Keratinocyte (primary cell): ENCODE results near the gene SH2D2A. TPM values are rescaled to one million over a fixed set of nuclear protein-coding genes. Genes with fewer than 3 reads are reported as not detected.

Experiments
- DNase-seq: peaks from one replicate; pipeline ENCODE4 v3.0.0-alpha.2; 2011; ENCODE audit warnings: low read depth, missing footprints, low spot score
- FAIRE-seq: peaks from 2 replicates; lab custom pipeline; 2011; peaks lifted over from hg19 to GRCh38; lab: Jason Lieb, UNC
- H2AFZ ChIP-seq: 2 replicates; pipeline ENCODE4 v1.6.0; 2012; ENCODE audit warnings: low read length, control low read depth, inconsistent platforms; ENCODE audit not compliant: control insufficient read depth
- H3K27ac ChIP-seq: 2 replicates; pipeline ENCODE4 v1.5.1; 2011; ENCODE audit warnings: low read length; ENCODE audit not compliant: control insufficient read depth, insufficient read depth
- H3K27me3 ChIP-seq: 3 replicates; pipeline ENCODE4 v1.6.0; 2011; ENCODE audit warnings: low read length; ENCODE audit not compliant: control insufficient read depth, insufficient read depth; ENCODE audit errors: extremely low read depth
- H3K36me3 ChIP-seq, 2 experiments: 2 replicates in 1 of 2; 3 replicates in 1 of 2; pipeline ENCODE4 v1.5.1; 2011; ENCODE audit warnings: low read length in 2 of 2, mild to moderate bottlenecking in 1 of 2; ENCODE audit not compliant: control insufficient read depth in 2 of 2, insufficient read depth in 2 of 2; ENCODE audit errors: extremely low read depth in 1 of 2
- H3K4me1 ChIP-seq: 3 replicates; pipeline ENCODE4 v1.5.1; 2011; ENCODE audit warnings: low read length; ENCODE audit not compliant: control insufficient read depth, insufficient read depth; ENCODE audit errors: extremely low read depth
- H3K4me2 ChIP-seq: 3 replicates; pipeline ENCODE4 v1.6.0; 2011; ENCODE audit warnings: low read depth, low read length; ENCODE audit not compliant: control insufficient read depth, insufficient read depth; ENCODE audit errors: extremely low read depth
- H3K4me3 ChIP-seq, 3 experiments: fragments of 200-600 bp in 1 of 3; sonication (generic) in 1 of 3; 2 replicates in 2 of 3; 3 replicates in 1 of 3; pipeline ENCODE4 v1.5.1; 2011 to 2016; ENCODE audit warnings: low read length in 3 of 3, mild to moderate bottlenecking in 3 of 3, control low read depth in 2 of 3, inconsistent platforms in 1 of 3, low read depth in 1 of 3, mixed read lengths in 1 of 3, mixed run types in 1 of 3, moderate library complexity in 1 of 3; ENCODE audit not compliant: control insufficient read depth in 2 of 3, insufficient read depth in 2 of 3; ENCODE audit errors: extremely low read depth in 1 of 3
- H3K79me2 ChIP-seq: 2 replicates; pipeline ENCODE4 v1.6.0; 2012; ENCODE audit warnings: low read length; ENCODE audit not compliant: control insufficient read depth, insufficient read depth
- H3K9ac ChIP-seq: 3 replicates; pipeline ENCODE4 v1.6.0; 2011; ENCODE audit warnings: low read length; ENCODE audit not compliant: control insufficient read depth, insufficient read depth; ENCODE audit errors: extremely low read depth
- H3K9me1 ChIP-seq: 3 replicates; pipeline ENCODE4 v1.6.0; 2011; ENCODE audit warnings: low read length; ENCODE audit not compliant: control insufficient read depth, insufficient read depth; ENCODE audit errors: extremely low read depth
- H3K9me3 ChIP-seq: 2 replicates; pipeline ENCODE4 v1.5.1; 2012; ENCODE audit warnings: low read depth, low read length; ENCODE audit not compliant: control insufficient read depth
- H4K20me1 ChIP-seq: 3 replicates; pipeline ENCODE4 v1.6.0; 2011; ENCODE audit warnings: low read length; ENCODE audit not compliant: control insufficient read depth, insufficient read depth; ENCODE audit errors: extremely low read depth
- CTCF ChIP-seq, 3 experiments: IDR thresholded peaks in 1 of 3; conservative IDR thresholded peaks in 1 of 3; optimal IDR thresholded peaks in 1 of 3; 2 replicates in 2 of 3; 3 replicates in 1 of 3; pipeline versions ENCODE3 to v1.5.1; 2011; ENCODE audit warnings: low read length in 3 of 3, mild to moderate bottlenecking in 3 of 3, moderate library complexity in 2 of 3, control low read depth in 1 of 3, inconsistent platforms in 1 of 3; ENCODE audit not compliant: insufficient read depth in 2 of 3; ENCODE audit errors: extremely low read depth in 1 of 3
- EZH2 ChIP-seq: IDR thresholded peaks from one replicate; pipeline ENCODE4 v1.6.1; 2012; ENCODE audit warnings: inconsistent platforms, mild to moderate bottlenecking, low read length, moderate library complexity
- dilution Hi-C: fragments of 300-500 bp; cut with MboI; formaldehyde crosslinking; loops from one replicate; pipeline ENCODE4 v1.7.0; 2020; ENCODE audit warnings: low sequenced_read_pairs; ENCODE audit not compliant: extremely low pct_ligation_motif_present
- polyA plus RNA-seq, 5 experiments: library from polyadenylated mRNA; depleted of rRNA in 3 of 5; stranded (reverse) in 3 of 5; stranded (forward) in 1 of 5; unstranded in 1 of 5; fragments of >200 nt; gene quantifications; 1 replicate in 1 of 5; 2 replicates in 3 of 5; 3 replicates in 1 of 5; pipeline versions ENCODE4 v1.2.1 to v1.2.3, GENCODE V29; 2011 to 2012; ENCODE audit warnings: missing spikeins in 2 of 5, low read depth in 1 of 5, low replicate concordance in 1 of 5

The SH2D2A gene
- polyA plus RNA-seq, 1 donor (not counting 4 experiments of a cell fraction or from before 2014, with no cell fraction given), result 2.5 TPM

- Histone ChIP-seq H3K9me3 (no peaks in the 10 kb centered on the region), H3K79me2 (peaks cover 49% of the 10 kb centered on the region), H3K27ac (peak within 1 kb of the TSS; percentile 87), H3K4me2 (peak within 1 kb of the TSS; percentile 89), H3K36me3 (peaks cover 7 to 8% of the 10 kb centered on the region in 2 experiments), H4K20me1 (peaks cover 1% of the 10 kb centered on the region), H2AFZ (peak within 1 kb of the TSS; percentile 88), H3K4me1 (peaks cover 15% of the 10 kb centered on the region), H3K4me3 (peak within 1 kb of the TSS; percentile 72 to 89 (median 86)), H3K9ac (peak within 1 kb of the TSS; percentile 98), H3K27me3 (no peaks in the 10 kb centered on the region), H3K9me1 (peaks cover 3% of the 10 kb centered on the region)
- DNase-seq (peak; percentile 100), FAIRE-seq (peak; percentile 79)
- dilution Hi-C loops, result no loop called here
- TF ChIP-seq EZH2, result no peak
- no peak for TF ChIP-seq CTCF (optimal IDR thresholded peaks at IDR 0.05 in 1 of 3, IDR thresholded peaks at IDR 0.05 in 1 of 3, conservative IDR thresholded peaks at IDR 0.05 in 1 of 3; ENCODE audit: extremely low read depth in 1 of 3, insufficient read depth in 2 of 3, low read length in 3 of 3)
These were observed 49.4 kb downstream of the SH2D2A start, which contains the start of gene PRCC for GRCh38 chr1:156767101-156767878. PRCC (plus strand) TSS chr1:156767535; CDS start chr1:156767772, 237 bp downstream.

GRCh38 chr1:156766298-156767100 lies 50.1 kb downstream of the SH2D2A start:
- Histone ChIP-seq H3K9me3 (no peaks in the 10 kb centered on the region), H3K36me3 (peaks cover 7 to 8% of the 10 kb centered on the region in 2 experiments), H2AFZ (peak overlapping the region; percentile 88), H3K4me1 (peaks cover 15% of the 10 kb centered on the region), H4K20me1 (no peaks in the 10 kb centered on the region), H3K4me3 (peak overlapping the region; percentile 72 to 86 (median 85)), H3K9me1 (peaks cover 3% of the 10 kb centered on the region), H3K4me2 (peak overlapping the region; percentile 88), H3K79me2 (peaks cover 41% of the 10 kb centered on the region), H3K27me3 (no peaks in the 10 kb centered on the region), H3K9ac (peak overlapping the region; percentile 98), H3K27ac (peak overlapping the region; percentile 87)
- TF ChIP-seq EZH2 (no peak), CTCF (optimal IDR thresholded peaks at IDR 0.05 in 1 of 3, IDR thresholded peaks at IDR 0.05 in 1 of 3, conservative IDR thresholded peaks at IDR 0.05 in 1 of 3; ENCODE audit: extremely low read depth in 1 of 3, insufficient read depth in 2 of 3, low read length in 3 of 3) (peak in 1 of 3 experiments; percentile 14)
- no peak for DNase-seq
- dilution Hi-C loops, result no loop called here
- FAIRE-seq, result no peak
